HL-60 (cell line): Measurements from ENCODE around the gene PRDM16.

Experiments
- POLR2AphosphoS5 ChIP-seq: IDR thresholded peaks from 2 replicates; pipeline ENCODE4 v1.6.1; 2012; ENCODE audit warnings: low read depth
- REST ChIP-seq: IDR thresholded peaks from 2 replicates; pipeline ENCODE4 v1.6.1; 2012; ENCODE audit warnings: low read depth; ENCODE audit not compliant: insufficient replicate concordance
- TF ChIP-seq, protein P1 (sequence below): IDR thresholded peaks from one replicate; pipeline ENCODE4 v1.5.1; 2011; ENCODE audit warnings: low read length, control low read depth, inconsistent platforms; ENCODE audit not compliant: insufficient read depth

DNA sequence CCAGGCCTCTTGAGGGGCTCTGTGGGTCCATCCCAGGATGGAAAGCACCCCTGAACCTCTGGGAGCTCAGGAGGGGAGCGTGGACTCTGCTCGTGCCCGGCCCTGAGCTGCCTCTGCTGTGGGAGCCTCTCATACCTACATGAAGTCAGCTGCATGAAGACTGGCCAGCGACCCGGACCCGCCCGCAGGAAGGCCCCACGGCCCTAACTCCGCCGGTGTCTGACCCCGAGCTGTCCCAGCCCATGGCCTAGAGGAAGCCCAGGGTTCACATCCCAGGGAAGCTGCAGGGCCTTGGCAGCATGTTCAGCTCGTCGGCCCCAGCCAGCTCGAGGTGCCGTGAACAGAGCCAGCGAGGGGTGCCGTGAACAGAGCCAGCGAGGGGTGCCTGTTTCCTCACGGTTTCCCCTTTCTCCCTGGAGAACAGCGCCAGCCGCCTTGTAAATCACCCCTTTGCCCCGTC is 207.4 kb downstream of the PRDM16 start:
- TF ChIP-seq, protein P1, sequence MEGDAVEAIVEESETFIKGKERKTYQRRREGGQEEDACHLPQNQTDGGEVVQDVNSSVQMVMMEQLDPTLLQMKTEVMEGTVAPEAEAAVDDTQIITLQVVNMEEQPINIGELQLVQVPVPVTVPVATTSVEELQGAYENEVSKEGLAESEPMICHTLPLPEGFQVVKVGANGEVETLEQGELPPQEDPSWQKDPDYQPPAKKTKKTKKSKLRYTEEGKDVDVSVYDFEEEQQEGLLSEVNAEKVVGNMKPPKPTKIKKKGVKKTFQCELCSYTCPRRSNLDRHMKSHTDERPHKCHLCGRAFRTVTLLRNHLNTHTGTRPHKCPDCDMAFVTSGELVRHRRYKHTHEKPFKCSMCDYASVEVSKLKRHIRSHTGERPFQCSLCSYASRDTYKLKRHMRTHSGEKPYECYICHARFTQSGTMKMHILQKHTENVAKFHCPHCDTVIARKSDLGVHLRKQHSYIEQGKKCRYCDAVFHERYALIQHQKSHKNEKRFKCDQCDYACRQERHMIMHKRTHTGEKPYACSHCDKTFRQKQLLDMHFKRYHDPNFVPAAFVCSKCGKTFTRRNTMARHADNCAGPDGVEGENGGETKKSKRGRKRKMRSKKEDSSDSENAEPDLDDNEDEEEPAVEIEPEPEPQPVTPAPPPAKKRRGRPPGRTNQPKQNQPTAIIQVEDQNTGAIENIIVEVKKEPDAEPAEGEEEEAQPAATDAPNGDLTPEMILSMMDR: no peak
- TF ChIP-seq POLR2AphosphoS5 (no peak), REST (no peak)
